Activated effector memory CD4-positive, alpha-beta T cell treated with Interleukin-2 at 50 U/mL for 16 hours (primary cell): ENCODE data around the gene SIK3.

Source experiments
- DNase-seq: peaks from one replicate; pipeline ENCODE4 v3.0.0-alpha.2; 2020

SIK3 gene

DNA sequence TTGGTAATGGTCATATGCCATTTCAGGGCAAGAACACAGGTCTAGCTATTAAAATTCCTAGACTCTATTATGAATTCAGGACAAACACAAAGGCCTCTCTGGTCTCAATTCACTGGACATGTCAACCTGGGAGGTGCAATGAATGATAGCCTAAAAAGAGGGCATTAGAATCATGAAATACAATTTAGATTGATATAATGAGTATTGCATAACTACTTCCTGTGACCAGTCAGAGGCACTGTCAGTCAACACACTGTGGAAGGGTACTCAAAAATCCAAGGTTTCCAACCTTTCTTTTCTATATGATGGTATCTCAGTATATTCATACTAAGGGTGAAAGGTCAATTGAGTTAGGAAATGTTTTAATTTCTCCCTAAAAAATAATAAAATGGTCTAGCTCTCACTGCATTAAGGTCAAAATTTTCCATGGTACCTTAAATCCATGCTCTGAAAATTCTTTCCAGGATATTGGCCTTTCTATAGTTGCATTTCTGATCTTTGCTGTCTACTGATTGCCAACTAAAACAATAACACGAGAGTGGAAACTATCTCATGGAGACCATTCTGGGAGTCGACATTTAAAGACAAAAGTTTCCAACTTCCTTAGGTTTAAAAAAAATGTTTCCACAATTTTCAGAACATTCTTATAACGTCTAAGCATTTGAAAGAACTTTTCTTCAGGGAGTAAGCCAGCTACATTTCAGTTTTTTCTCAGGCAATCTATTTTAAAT is 179.1 kb downstream of the SIK3 start:
- no peak for DNase-seq

DNA sequence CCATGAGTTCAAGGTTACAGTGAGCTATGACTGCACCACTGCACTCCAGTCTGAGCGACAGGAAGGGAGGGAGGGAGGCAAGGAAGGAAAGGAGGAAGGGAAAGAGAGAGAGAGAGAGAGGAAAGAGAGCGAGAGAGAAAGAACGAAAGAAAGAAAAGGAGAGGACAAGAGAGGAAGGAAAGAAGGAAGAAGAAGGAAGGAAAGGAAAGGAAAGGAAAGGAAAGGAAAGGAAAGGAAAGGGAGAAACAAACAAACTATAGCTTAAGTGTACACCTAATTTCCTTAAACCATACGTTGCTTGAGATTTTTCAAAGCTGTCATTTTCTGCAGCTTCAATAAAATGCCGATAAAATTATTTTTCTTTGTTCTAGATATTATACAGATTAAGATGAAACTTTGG is 180.6 kb downstream of the SIK3 start:
- DNase-seq, result no peak

DNA sequence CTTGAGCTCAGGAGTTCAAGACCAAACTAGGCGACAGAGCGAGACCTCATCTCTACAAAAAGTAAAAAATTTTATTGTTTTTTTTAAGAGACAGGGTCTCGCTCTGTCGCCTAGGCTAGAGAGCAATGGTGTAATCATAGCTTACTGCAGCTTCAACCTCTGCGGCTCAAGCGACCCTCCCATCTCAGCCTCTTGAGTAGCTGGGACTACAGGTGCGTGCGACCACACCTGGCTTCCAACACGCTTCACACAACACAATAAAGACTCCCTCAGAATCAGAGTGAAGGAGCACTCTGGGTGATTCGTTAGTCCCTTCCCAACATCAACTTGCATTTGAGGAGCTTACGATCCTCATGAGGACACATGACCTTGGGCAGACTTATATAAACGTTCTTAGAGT is 181.3 kb downstream of the SIK3 start:
- DNase-seq, result no peak

- DNase-seq, result no peak
Measured at GRCh38 chr11:116916052-116916451, 182.2 kb downstream of the SIK3 start.

- no peak for DNase-seq
Measured at GRCh38 chr11:116913000-116913399, 185.2 kb downstream of the SIK3 start.

DNA sequence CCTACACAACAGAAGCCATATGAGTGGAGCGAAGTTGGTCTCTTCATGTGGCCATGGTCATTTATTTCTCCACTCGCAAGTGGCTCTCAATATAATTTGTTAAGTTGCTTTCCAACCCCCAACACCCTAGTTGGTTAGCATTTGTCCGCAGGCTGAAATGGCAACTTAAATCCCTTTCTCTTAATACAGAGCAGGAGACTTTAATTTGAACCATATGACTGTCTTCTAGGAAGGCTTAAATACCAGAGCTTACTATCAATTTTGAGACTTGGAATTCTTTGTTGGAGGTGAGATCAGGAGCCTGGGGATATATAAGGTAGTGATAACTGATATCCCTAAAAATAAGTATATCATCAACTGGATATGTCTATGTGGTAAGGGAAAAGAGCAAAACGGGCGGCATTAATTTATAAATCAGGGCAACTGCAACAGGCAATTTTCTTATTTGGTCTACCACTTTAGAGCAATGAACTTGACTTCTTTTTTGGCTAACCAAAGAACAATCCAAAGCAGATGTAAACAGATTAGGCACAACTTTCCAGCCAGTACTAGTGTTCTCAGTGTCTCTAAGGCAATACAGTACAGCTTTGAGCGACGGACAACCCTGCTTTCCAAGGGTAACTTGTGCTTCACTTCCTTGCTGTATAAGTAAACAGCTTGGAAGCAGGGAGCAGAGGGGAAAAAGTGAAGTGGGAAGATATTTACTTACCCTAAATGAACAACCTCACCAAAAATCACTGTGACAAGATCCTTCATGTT is 186.1 kb downstream of the SIK3 start:
- DNase-seq, result no peak

GRCh38 chr11:116910847-116911246 is 187.4 kb downstream of the SIK3 start:
- DNase-seq, result no peak

- no peak for DNase-seq
Measured at GRCh38 chr11:116910378-116910777, 187.8 kb downstream of the SIK3 start.

DNA sequence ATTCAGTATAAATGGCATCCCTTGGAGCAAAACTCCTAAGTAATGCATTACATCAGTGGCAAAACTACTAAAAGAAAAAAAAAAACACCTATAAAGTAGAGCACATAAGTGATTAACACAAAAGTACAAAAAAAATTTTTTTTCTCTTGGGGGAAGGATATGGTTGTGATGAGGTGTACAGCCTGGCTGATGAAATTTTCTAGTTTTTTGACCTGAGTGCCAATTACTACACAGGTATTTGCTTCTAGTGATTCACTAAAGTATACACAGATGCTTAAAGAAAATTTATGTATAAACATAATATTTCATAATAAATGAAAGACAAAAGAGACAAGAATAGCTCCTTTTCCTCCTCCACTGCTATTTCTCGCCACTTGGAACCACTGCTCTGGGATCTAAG is 189.0 kb downstream of the SIK3 start:
- DNase-seq, result no peak

DNA sequence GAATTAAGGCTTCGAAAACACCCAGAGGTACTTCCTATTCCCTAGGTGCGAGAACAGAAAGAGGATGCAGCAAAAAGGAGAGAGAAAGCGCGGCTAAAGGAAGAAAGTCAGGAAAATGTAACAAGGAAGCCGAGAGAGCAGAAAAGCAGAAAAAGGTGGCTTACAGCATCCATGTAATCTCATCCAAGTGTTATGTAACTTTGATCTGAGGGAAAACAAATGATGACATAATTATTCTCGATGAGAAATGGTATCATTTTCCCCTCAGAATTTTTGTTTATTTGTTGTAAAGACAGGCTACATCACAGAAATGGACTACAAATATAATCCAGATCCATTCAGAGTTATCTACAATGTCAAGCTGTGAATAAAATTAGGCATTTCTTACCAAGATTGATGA is 191.7 kb downstream of the SIK3 start:
- DNase-seq, result no peak

DNA sequence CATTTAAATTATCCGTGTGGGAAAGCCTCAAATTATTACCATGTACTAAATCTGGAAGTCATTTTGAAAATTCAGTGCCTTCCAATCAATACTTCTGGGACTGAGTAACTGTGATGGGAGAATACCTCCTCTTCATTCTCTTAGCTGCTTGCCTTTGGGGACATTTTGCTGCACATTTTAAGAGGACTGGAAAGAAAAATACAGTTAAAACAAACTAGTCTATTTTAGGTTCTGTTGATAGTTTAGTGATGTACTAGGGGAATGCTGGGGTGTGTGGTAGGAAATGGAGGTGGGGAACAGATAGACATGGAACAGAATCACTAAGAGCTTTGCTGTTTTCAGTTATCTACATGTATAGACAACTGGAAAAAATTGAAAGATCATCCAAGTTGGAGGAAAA is 195.1 kb downstream of the SIK3 start:
- no peak for DNase-seq

DNA sequence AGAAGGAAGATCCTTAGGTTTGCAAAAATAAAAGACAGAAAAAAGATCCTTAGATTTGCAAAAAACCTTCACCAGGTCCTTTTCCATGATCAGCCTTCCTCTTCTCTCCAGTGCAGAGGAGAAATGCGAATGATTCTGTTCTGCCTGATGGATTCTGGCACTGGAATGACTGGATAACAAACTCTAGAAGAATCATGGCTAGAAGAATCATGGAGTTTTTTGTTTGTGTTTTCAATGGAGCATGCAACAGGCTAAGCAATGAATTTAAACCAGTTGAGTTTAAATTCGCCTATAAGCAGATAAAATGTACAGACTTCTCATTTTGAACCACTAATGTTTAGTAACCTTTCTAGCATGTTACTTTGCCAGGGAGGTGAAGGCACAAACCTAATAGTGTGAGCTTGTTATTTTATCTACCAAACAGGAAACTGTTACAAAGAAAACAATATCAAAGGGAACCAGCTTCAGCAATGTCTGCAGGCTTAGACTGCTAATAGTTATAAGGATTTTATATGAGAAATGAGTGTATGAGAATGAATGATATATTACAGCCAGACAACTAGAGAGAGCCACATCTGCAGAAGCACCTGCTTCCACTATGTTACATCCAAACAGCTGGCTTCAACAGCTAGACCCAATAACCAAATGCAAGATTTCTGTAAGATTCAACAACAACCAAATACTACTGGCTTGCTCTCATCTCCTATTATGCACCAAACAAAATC is 196.1 kb downstream of the SIK3 start:
- DNase-seq, result no peak

- no peak for DNase-seq
Measured at GRCh38 chr11:116901211-116901610, 197.0 kb downstream of the SIK3 start.

DNA sequence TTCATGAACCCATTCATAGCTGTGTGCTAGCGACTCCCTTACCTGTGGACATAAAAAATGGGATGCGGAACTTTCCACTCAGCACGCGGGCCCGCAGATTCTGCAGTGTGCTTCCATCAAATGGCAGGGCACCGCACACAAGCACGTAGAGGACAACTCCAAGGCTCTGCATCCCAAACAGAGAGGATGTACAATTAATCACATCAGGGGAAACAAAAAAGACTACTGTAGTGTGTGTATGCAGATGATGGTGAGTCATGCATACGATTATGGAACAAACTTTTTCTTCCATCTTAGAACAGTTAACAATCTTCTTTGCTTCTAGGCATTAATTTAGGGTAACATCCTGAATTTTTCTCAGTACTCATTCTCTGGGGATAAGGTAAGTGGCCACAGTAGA is 202.0 kb downstream of the SIK3 start:
- no peak for DNase-seq

GRCh38 chr11:116895048-116895757 is 203.0 kb downstream of the SIK3 start:
- DNase-seq, result no peak

DNA sequence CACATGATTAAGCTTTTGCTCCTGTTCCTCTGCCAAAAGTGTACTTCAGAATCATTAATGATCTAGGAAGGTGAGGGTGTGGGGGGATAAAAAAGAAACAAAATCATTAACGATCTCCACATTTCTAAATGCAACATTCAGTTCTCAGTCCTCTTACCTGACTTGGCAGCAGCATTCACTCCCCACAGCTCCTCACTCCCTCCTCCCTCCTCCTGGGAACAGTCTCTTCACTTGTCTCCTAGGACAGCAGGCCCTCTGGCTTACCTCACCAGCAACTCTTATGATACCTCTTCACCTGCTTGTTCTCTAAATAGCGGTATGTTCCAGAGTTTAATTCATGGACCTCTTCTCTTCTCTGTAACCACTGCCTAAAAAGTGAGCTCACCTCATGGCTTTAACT is 204.3 kb downstream of the SIK3 start:
- no peak for DNase-seq

- no peak for DNase-seq
Measured at GRCh38 chr11:116893437-116893836, 204.8 kb downstream of the SIK3 start.

DNA sequence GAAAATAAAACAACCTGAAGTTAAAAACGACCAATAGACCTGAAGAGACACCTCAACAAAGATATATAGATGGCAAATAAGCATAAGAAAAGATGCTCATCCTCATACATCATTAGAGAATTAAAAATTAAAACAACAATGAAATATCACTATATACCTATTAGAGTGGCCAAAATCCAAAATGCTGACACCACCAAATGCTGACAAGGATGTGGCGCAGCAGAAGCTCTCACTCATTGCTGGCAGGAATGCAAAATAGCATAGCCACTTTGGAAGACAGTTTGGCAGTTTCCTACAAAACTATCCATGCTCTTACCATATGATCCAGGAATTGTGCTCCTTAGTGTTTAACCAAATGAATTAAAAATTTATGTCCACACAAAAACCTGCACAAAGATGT is 205.9 kb downstream of the SIK3 start:
- no peak for DNase-seq

DNA sequence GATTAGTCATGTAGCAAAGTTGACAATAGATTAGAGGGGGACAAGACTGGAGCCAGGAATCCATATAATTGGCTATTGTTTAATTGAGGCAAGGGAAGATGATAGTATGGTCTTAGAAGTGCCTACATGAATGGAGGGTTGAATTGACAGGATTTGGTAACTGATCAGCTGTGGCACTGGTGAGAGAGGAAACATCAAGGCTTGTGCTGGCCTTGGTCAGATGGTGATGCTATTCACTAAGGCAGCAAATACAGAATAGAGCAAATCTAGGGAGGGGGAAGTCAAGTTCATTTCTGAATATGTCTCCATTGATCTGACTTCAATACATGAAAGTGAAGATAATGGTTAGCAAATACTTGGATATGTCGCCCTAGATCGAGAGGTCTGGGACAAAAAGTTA is 206.5 kb downstream of the SIK3 start:
- no peak for DNase-seq

GRCh38 chr11:116890607-116891006 is 207.6 kb downstream of the SIK3 start:
- DNase-seq, result no peak

- no peak for DNase-seq
Measured at GRCh38 chr11:116890193-116890592, 208.0 kb downstream of the SIK3 start.

DNA sequence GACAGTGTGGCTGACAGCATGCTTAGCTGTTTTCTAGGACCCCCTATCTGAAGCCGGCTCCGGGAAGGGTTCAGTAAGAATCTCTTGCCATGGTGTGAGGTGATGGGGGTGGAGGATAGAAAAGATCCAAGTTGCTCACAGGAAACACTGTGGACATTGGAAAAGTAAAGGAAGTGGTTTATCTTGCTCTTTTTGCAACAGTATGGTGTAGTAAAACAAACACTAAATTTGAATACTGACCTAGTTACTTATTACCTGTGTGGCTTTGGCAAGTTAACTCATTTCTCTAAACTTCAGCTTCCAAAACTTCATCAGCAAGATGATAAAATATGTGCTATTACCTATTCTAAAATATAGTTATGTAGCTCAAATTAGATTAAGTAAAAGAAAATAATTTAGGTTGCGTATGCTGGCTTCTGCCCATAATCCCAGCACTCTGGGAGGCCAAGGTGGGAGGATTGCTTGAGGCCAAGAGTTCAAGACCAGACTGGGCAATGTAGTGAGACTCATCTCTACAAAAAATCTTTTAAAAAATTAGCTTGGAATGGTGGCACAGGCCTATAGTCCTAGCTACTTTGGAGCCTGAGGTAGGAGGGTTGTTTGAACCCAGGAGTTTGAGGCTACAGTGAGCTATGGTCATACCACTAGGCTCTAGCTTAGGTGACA is 209.2 kb downstream of the SIK3 start:
- no peak for DNase-seq

GRCh38 chr11:116888024-116888423 is 210.2 kb downstream of the SIK3 start:
- no peak for DNase-seq
